Uterus (tissue), 4 donors: Measurements from ENCODE around the gene NMT2. TPM values are rescaled to one million over a fixed set of nuclear protein-coding genes. Genes with fewer than 3 reads are reported as not detected.
A peak's percentile ranks its signal among the peaks of the same experiment; 100 is the strongest.

Experiments
- DNase-seq, 2 donors: peaks; one replicate each; pipeline ENCODE4 v3.0.0-alpha.2; 2019 to 2020
- H3K27ac ChIP-seq, 2 donors: fragments of 200-600 bp; sonication (generic); 1 replicate in 1 of 2; 2 replicates in 1 of 2; pipeline ENCODE4 v1.5.1; 2016 to 2018
- H3K27me3 ChIP-seq, 2 donors: fragments of 200-600 bp; sonication (generic); one replicate each; pipeline ENCODE4 v1.5.1; 2018 to 2019; ENCODE audit warnings: control low read depth in 1 of 2
- H3K36me3 ChIP-seq, 2 donors: fragments of 200-600 bp; sonication (generic); one replicate each; pipeline ENCODE4 v1.5.1; 2019; ENCODE audit warnings: control low read depth in 1 of 2
- H3K4me1 ChIP-seq, 2 donors: fragments of 200-600 bp; sonication (generic); one replicate each; pipeline ENCODE4 v1.5.1; 2018 to 2019; ENCODE audit warnings: control low read depth in 1 of 2
- H3K4me3 ChIP-seq, 2 donors: fragments of 200-600 bp; sonication (generic); 1 replicate in 1 of 2; 2 replicates in 1 of 2; pipeline ENCODE4 v1.5.1; 2018 to 2019; ENCODE audit warnings: mild to moderate bottlenecking in 1 of 2
- H3K9me3 ChIP-seq, 2 donors: fragments of 200-600 bp; sonication (generic); one replicate each; pipeline ENCODE4 v1.5.1; 2019; ENCODE audit warnings: control low read depth in 1 of 2
- POLR2A ChIP-seq, 2 donors: fragments of 450-650 bp; IDR thresholded peaks; one replicate each; pipeline ENCODE4 v1.6.1; 2016; ENCODE audit warnings: antibody characterized with exemption in 2 of 2, mild to moderate bottlenecking in 1 of 2, moderate library complexity in 1 of 2
- intact Hi-C: fragments of 100-400 bp; cut with DNase I; formaldehyde crosslinking; loops from one replicate; pipeline ENCODE4 v1.15.1; 2023; ENCODE audit warnings: low total_unique reads
- total RNA-seq, 4 donors: library from RNA; depleted of rRNA in 3 of 4; stranded (reverse); fragments of >200 nt in 3 of 4; gene quantifications; one replicate each; pipeline versions ENCODE4 v1.1.0 to v1.2.4, GENCODE V29; 2014 to 2023
- TF ChIP-seq, protein P1 (sequence below), 4 experiments: fragments of 200-600 bp in 2 of 4; fragments of 450-650 bp in 2 of 4; sonication (generic) in 2 of 4; IDR thresholded peaks; one replicate each; pipeline ENCODE4 v1.5.1; 2016 to 2019; ENCODE audit warnings: antibody characterized with exemption in 4 of 4, mild to moderate bottlenecking in 2 of 4, moderate library complexity in 1 of 4
- donor health status: DM: yes; HTN: yes; CAD: no.

NMT2 gene
- total RNA-seq, 4 donors from 2014 or later: 7.4 to 42.7 (median 35.5) TPM

DNA sequence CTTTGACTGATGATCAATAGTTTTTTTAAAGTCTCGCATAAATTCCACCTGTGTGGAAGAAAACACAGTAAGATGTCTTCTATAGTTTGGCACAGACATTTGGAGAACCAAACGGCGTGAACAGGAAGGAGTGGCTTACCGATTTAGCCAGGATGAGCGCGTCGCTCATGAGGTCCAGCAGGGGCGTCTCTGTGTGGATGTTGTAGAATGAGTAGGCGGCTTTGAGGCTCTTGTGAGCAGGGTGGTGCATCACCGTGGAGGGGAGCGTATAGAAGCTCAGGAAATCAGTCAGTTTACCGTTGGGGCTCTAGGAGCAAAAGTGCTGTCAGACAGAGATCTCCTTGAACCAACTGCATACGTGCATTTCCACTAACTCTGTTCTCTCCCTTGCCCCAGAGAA is 55.8 kb downstream of the NMT2 start:
- Histone ChIP-seq H3K4me1 (no peaks in the 10 kb centered on the region), H3K9me3 (no peaks in the 10 kb centered on the region), H3K4me3 (no peak overlapping the region), H3K27me3 (no peaks in the 10 kb centered on the region), H3K27ac (no peak overlapping the region), H3K36me3 (no peaks in the 10 kb centered on the region)
- intact Hi-C loops: no loop called here
- DNase-seq: no peak
- TF ChIP-seq, protein P1, sequence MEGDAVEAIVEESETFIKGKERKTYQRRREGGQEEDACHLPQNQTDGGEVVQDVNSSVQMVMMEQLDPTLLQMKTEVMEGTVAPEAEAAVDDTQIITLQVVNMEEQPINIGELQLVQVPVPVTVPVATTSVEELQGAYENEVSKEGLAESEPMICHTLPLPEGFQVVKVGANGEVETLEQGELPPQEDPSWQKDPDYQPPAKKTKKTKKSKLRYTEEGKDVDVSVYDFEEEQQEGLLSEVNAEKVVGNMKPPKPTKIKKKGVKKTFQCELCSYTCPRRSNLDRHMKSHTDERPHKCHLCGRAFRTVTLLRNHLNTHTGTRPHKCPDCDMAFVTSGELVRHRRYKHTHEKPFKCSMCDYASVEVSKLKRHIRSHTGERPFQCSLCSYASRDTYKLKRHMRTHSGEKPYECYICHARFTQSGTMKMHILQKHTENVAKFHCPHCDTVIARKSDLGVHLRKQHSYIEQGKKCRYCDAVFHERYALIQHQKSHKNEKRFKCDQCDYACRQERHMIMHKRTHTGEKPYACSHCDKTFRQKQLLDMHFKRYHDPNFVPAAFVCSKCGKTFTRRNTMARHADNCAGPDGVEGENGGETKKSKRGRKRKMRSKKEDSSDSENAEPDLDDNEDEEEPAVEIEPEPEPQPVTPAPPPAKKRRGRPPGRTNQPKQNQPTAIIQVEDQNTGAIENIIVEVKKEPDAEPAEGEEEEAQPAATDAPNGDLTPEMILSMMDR (IDR thresholded peaks at IDR 0.05): no peak
- TF ChIP-seq POLR2A (IDR thresholded peaks at IDR 0.05): no peak

DNA sequence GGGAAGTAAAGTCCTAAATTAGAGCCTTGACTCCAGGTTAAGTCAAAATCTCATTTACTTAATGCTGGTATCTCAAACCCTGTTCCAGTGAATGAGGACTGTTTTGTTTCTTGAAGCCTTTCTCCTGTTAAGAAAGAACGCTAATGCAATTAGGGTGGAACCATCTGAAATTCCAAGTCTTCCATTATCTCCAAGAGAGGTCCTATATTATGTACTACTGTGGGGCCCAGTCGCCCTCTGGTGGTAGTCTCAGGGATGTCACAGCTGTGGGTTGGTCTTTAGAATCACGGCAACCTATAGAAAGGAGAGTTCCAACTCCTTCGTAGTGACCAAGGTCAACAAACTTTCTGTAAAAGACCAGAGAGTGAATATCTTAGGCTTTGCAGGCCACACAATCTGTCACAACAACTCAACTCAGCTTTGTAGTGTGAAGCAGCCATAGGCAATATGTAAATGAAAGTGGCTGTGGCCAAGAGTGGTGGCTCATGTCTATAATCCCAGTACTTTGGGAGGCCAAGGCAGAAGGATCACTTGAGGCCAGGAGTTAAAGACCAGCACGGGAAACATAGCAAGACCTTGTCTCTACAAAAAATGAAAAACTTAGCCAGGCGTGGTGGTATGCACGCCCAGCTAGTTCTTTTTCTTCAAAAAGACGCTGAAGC is 62.0 kb downstream of the NMT2 start:
- H3K27me3 ChIP-seq: no peaks in the 10 kb centered on the region
- no peaks in the 10 kb centered on the region for H3K36me3 ChIP-seq
- intact Hi-C loops: loop anchor here (10.0 kb wide), 1 partner anchor 152 kb away; the partner anchor contains the start of genes DCLRE1C and MEIG1
- DNase-seq: peak; percentile 50 to 52
- no peak overlapping the region for H3K27ac ChIP-seq
- TF ChIP-seq, protein P1 (IDR thresholded peaks at IDR 0.05): peak; percentile 60 to 74 (median 72)
- TF ChIP-seq POLR2A (IDR thresholded peaks at IDR 0.05): no peak
- H3K4me1 ChIP-seq: no peaks in the 10 kb centered on the region
- H3K9me3 ChIP-seq: no peaks in the 10 kb centered on the region
- H3K4me3 ChIP-seq: no peak overlapping the region

DNA sequence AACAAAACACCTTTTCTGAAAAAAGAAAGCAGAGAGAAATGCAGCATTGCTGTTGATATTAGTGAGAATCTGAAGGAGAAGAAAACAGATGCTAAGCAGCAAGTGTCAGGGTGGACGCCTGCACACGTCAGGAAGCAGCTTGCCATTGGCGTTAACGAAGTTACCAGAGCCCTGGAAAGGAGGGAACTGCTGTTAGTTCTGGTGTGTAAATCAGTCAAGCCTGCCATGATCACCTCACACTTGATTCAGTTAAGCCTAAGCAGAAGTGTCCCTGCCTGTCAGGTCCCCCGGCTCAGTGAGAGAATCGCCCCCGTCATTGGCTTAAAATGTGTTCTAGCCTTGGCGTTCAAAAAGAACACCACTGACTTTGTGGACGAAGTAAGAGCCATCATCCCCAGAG is 65.0 kb downstream of the NMT2 start:
- TF ChIP-seq POLR2A (IDR thresholded peaks at IDR 0.05): no peak
- TF ChIP-seq, protein P1 (IDR thresholded peaks at IDR 0.05): no peak
- H3K9me3 ChIP-seq: no peaks in the 10 kb centered on the region
- intact Hi-C loops: loop anchor here (10.0 kb wide), 1 partner anchor 149 kb away; the partner anchor contains the start of genes DCLRE1C and MEIG1
- DNase-seq: no peak
- H3K4me3 ChIP-seq: no peak overlapping the region
- H3K36me3 ChIP-seq: no peaks in the 10 kb centered on the region
- no peaks in the 10 kb centered on the region for H3K27me3 ChIP-seq
- no peaks in the 10 kb centered on the region for H3K4me1 ChIP-seq
- no peak overlapping the region for H3K27ac ChIP-seq

DNA sequence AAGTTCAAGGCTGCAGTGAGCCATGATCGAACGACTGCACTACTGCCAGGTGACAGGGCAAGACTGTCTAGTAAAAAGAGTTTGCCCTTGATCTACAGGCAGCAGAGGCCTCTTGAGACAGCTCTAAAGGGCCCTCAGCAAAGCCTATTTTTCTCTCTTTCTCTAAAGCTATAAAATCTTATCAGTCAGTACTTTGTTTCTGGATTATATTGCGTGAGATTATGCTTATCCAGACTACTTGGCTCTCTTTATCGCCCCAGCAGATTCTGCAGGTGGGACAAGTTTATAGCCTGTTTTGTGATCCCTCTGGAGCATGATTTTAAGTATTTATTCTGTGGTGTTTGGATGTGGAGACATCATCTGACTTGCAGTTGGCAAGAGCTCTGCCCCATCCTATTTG is 68.6 kb downstream of the NMT2 start:
- intact Hi-C loops: loop anchor here (10.0 kb wide), 1 partner anchor 145 kb away; the partner anchor contains the start of genes DCLRE1C and MEIG1

More for the DNA sequence above, 68.6 kb downstream of the NMT2 start:
- TF ChIP-seq, protein P1 (IDR thresholded peaks at IDR 0.05): no peak
- no peak for DNase-seq
- Histone ChIP-seq H3K36me3 (no peaks in the 10 kb centered on the region), H3K9me3 (no peaks in the 10 kb centered on the region), H3K27ac (no peak overlapping the region), H3K4me3 (no peak overlapping the region), H3K4me1 (no peaks in the 10 kb centered on the region), H3K27me3 (no peaks in the 10 kb centered on the region)
